ENCODE data around the gene SLC1A4.
A peak's percentile ranks its signal among the peaks of the same experiment; 100 is the strongest.

SLC1A4 gene

DNA sequence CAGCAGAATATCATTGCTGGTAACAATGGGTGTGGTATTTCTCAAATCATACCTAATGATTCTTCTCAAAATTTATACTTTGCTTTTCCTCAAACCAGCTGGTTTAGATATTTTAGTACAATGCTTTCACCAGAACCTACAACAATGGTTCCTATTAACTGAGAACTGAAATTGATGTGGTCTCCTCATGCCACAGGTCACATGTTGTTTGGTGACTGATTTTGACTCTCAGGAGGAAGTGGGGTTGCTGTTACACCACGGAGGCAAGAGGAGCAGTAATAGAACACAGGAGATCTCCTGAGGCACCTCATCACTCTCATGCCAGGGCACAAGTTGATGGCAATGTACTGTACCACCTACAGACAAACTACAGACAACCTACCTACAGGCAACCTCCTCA, 64.0 kb downstream of the SLC1A4 start:
- no peak for DNase-seq (ENCODE audit: low read depth in 2 of 2)

DNA sequence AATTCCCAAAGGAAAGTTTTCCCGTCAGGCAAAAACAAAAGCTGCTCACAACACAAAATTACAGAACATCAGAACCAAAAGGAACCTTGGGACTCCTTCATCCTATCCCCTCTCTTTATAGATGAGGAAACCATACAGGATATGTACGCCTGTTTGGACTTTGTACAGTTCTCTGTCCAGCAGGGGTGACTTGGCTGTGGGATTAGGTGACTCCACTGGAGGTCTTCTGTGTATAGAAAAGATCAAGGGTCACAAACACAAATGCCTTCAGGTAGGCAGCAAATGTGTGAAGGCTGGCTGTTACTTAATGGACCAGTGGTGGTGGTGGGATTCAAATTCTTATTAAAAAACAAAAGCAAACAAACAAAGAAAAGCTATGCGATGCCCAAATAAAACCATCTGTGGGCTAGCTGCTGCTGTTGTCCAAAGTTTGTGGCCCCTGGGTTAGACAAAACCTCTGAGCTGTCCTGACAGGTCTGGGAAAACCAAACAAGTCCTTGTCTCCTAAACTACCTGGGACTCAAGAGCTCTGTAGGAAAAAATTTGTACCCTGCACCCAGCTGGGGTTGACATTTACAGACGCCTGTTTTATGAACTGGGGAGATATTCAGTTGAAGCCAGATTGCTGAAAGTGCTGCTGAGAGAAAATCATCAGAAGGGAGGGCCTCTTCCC, 65.7 kb downstream of the SLC1A4 start:
- no peak for DNase-seq (ENCODE audit: low read depth in 2 of 2)

DNA sequence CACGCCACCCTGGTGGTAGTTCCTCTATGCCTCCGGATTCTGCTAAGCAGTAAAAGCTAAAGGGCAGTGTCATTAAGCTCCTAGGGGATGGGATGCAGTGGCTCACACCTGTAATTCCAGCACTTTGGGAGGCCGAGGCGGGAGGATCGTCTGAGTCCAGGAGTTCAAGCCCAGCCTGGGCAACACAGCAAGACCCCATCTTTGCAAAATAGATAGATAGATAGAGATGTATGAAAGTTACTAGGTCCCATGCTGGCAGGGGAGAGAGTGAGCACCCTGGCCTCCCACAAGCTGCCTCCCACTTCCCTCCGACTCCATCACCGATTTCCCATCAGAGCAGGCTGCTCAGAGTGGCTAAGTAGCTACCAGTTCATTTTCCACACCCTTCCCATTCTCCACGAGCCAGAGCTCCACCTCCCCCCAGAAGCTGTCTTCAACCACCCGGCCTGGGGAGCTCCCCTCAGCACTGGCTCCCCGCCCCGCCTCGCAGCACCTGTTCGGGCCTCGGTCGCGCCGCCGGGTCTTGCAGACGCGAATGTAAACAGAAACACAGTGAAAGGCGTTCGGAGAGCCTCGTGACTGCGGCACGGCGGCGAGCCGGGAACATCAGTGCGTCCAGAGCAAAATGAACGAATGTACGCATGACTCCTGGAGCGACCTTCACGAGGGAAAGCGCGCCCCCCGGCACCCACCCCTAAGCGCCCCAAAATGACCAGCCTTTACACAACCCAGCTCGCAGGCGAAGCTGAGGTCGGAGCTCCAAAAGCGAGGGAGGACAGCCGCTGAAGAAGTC, 66.4 kb downstream of the SLC1A4 start:
- DNase-seq (ENCODE audit: low read depth in 2 of 2) = no peak

DNA sequence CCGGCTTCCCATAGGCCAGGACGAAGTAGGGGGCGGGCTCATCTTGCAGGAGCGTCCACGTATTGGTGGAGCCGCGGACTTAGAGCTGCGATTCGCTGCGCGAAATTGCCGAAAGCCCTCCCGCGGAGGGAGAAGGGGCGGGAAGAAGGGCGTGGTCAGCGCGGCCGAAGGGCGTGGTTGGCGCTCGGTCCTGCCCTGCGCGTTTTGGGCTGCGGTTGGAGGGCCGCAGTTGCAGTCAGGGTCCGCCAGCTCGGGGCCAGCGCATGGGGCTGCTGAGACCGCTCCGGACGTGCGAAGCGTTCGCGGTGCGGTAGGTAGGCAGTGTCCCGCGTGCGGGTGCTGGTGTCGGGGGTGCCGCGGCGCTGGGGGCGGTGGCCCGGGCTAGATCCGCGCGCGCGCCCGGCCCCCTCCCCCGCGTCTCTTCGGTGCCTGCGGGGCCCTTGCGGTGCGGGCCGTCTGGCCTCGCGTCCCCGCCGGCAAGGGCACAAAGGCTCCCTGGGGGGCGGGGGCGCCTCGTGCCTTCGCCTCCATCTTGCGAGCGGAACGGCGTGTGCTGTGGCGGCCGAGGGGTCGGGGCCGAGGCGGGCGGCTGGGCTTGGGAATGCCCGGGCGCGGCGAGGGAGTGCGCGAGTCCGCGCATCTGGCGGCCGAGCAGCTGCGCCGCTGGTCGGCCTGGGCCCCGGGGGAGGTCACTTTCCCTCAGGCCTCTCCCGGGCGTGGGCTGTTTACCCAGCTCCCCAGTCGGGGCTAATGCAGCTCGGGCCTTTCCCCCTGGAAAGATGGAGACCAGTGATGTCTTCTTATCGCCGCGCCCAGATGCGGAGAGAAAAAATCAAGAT, 67.2 kb downstream of the SLC1A4 start, which contains the start of gene CEP68:
Gene CEP68, plus strand, starts transcription at position 202 of the 839 bp plus-strand sequence. CDS start 13,029 bp downstream, outside the sequence.
- peak; percentile 87 to 90 for DNase-seq (ENCODE audit: low read depth in 2 of 2)

DNA sequence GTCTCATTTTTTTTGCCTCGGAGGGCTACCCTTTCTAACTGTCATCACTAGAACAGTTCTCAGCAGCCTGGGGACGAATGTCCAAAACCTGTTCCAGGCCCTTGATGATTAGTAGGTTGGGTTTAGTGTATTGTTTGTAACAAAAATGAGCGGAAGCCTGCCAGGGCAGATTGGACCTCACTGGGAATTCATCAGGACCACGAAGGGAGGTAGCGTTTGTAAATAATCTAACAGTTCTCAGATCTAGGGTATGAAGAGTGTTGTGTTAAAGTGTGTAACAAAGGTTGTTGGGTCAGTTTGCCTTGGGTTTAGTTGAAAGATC, 67.8 kb downstream of the SLC1A4 start:
- no peak for DNase-seq (ENCODE audit: low read depth in 2 of 2)

DNA sequence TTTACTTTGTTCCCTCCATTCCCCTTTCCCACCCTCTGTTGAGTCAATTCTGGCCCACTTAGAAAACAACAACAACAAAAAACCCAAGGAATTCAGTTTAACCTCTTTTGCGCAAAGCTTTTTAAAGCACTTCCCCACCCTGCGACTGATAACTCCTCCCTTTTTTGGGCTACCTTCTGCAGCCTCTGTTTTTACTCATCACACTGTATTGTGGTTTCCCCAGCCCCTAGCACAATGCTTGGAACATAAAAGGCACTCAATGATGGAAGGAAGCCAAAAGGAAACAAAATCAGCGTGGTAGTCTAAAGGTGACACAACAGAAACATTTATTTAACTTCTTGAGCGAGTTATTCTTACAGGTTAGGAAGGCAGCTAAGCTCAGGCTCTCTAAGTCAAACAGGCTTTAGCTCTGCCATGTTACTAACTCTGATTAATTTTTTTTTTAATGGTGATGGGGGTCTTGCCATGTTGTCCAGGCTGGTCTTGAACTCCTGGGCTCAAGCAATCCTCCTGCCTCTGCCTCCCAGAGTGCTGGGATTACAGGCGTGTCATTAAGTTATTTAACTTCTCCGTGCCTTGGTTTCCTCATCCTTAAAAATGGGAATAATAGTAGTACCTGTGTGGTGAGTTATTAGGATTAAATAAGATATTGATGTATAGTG, 68.3 kb downstream of the SLC1A4 start:
- DNase-seq (ENCODE audit: low read depth in 2 of 2) = no peak

DNA sequence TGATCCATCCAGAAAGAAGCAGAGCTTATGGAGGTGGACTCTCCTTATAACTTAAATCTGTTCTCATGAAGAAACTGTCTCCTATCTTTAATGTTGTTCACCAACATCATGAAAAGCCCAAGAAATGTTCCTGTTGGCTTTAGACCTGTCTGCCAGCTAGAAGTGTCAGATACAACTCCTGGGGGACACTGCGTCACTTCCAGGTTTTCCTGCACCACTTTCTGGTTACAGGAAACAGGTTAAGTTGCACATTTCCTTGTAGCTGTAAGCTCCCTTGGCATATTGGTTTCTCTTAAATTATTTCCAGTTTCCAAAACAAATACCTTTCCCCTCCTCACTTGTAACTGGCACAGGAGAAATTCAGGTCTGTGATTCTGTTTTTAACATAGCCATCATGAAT, 69.9 kb downstream of the SLC1A4 start:
- DNase-seq (ENCODE audit: low read depth in 2 of 2) = no peak

DNA sequence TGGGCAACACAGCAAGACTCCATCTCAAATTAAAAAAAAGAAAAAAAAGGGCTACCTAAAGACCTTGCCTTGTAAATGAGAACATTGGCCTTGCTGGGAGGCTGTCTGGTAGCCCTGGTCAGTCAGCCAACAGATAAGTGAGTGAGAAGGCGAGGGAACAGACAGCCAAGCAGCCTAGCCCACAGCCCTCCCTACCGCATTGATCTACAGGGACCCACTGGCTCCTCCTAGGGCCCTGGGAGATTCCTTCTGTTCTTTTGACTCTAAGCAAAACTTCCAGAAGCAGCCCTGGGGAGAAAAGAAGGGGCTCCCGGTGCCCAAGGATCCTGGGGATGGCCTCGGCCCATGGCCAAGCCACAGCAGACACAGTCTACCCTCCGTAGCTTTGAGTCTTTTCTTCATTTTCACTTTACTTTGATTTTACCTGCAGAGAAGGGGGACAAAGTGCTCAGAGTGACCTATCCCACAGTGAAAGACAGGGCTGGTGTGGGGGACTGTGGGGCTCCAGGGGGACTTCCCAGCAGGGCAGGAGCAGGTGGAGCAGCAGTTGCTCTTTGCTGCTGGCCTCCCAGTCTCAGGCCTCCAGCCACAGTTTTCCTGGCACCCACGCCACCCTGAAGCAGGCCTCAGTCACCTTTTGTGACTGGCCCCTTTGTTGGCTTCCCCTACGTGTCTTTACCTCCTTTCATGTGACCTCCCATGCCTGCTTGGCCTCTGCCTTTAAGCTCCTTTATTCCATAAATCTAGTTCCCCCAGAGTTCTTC, 72.1 kb downstream of the SLC1A4 start:
- no peak for DNase-seq (ENCODE audit: low read depth in 2 of 2)

DNA sequence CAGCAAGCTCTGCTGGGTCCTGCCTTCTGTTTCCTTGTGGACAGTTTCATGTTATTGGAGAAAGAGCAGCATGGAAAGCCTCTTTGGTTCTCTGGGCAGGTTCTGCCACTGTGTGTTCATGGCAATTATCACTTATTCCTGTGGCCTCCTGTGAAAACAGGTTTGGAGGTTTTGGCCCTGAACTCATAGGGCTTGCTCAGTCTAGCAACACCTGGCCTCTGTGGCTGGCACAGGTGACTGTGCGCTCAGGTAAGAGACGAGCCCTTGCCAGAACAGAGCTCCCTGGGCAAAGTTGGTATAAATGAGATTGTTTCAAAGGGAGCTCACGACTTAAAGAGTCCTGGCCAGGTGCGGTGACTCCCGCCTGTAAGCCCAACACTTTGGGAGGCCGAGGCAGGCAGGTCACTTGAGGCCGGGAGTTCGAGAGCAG, 72.7 kb downstream of the SLC1A4 start:
- DNase-seq (ENCODE audit: low read depth in 2 of 2) = no peak

DNA sequence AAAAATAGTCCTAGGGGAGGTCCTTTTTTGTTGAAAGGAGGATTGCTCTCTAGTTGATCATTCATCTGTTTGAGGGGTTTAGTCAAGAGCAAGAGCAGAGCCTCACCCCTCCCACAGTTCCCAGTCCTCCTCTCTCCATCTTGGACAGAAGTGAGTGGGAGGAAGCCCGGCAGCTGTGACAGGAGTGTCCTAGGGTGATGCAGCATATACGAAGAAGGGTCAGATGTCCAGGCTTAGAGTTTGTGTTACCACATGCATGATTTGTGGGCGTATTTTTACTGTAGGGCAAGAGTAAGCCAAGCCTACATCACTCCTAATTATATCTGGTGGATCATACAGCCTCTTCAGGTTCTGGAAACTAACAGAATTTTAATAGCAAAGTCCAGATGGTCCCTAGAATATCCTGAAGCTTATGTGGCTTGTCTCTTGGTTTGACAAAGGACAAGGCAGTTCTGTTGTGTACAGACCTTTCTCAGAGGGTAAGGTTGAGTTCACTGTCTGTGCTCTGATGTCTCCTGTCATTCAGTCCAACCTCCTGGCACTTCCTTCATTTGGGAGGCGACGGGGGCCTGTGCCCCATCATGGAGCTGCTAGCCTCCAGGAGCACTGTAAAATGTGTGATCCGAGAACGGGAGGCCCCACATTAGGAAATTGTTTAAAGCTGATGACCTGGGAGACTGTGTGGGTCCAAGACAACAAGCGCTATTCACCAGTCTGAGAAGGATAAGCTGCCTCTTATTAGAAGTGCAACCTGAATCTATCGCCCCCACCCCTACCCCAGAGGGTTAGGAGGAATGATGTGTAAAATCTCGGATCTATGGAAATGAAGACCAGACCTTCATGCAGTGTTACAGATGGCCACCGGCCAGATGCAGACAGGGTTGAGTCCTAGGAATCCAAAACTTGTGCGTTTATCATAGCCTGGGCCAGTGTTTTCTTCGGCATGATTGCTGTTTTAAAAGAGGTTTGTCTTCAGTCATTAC, 73.9 kb downstream of the SLC1A4 start:
- DNase-seq (ENCODE audit: low read depth in 2 of 2) = peak; percentile 62 to 66

DNA sequence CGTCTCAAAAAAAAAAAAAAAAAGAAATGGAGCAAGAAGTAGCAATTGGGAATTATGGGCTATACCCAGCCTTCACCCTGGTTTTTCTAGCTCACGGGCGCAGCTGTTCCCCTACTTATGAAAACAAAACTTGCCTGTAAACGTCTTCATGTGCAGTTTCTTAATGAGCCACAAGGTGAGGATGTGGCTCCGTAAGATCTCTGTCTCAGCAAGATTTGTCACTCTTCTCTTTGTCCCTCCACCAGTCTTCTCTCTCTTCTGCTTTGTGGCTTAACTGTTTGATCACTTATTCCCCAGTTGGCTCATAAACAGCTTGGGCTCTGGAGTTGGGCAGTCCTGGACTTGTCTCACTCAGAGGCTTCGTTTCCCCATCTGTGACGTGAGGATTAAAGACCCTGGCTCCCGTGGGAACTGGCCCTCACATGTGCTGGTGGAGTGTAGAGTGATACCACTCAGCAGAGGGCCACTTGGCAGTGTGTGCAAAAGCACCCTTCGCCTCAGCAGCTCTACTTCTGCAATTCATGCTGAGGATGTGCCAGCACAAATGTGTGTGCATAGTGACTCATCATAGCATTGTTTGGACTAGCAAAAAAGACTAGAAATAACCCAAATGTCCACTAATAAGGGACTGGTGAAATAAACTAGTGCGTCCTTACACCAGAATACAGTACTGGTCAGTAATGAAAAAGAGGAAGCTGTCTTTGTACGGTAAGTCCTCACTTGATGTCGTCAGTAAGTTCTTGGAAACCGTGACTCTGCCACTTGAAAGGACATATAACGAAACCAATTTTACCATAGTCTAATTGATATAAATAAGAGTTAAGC, 75.7 kb downstream of the SLC1A4 start:
- DNase-seq (ENCODE audit: low read depth in 2 of 2) = peak; percentile 39 to 40

DNA sequence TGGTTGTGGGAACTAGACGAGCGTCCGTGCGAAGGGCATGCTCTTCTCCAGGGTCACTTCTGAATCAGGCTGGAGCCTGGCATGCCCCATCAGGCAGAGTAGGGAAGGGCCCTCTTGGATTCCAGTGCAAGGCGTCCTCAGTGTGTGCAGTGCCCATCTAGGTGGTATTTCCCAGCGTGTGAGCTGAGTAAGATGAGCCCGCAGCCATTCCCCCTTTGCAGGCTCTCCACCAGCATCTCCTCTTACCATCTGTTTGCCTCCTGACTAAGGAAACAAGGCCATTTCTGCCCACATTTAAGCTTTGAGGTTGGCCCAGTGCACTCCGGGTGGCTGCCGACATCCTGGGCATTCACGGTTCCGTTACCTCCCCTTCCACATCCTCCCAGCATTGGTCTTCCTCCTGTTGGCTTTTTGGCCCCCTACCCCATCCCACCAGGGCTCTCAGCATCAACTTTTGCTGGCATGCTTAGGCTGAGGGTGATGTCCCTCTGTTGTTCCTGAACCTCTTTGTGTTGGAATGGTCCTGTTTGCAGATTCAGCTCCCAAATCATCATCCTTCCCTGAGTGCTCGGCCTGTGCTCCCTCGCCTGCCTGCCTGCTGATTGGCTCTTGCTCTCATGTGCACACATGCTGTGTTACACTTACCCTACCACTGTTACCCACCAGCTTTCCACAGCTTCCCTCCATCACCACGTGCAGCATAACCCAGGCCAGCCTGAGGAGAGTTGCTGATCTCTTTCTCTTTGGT, 78.8 kb downstream of the SLC1A4 start:
- DNase-seq (ENCODE audit: low read depth in 2 of 2) = no peak

DNA sequence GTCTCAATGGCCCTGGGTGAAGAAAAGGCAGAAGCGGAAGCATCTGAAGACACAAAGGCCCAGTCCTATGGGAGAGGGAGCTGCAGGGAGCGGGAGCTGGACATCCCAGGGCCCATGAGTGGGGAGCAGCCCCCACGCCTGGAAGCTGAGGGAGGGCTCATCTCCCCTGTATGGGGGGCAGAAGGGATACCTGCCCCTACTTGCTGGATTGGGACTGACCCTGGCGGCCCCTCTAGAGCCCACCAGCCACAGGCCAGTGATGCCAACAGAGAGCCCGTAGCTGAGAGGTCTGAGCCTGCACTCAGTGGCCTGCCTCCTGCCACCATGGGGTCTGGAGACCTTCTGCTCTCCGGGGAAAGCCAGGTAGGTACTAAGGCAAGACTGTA, 80.2 kb downstream of the SLC1A4 start:
- no peak for DNase-seq (ENCODE audit: low read depth in 2 of 2)

DNA sequence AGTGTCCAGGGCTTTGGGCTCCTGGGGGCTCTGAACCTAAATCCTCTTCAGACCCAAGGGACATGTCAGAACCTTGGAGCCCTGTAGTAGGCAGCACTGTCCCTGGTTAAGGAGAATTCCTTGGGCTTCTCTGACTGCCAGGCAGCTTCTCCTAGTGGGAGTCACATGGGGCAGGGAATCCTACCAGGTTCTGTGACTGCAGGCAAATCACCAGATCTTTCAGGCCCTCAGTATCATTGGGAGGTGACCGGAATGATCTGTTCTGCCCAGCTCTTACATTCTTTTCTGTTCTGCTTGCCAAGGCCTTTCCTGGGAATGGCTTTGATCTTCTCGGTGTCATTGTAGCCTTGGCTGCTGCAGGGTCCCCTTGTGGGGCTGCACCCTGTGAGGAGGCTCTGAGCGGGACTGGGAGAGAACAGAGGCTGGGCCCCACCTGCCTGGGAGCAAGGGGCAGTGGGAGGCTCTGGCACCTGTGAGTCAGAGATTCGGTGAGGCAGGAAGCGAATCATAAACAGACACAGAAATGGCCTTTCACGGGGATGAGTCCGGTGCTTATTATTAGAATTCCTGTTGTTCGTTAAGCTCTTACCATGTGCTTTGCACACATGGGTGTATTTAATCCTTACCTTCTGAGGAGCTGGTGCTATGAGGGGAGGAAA, 81.1 kb downstream of the SLC1A4 start:
- DNase-seq (ENCODE audit: low read depth in 2 of 2) = no peak

DNA sequence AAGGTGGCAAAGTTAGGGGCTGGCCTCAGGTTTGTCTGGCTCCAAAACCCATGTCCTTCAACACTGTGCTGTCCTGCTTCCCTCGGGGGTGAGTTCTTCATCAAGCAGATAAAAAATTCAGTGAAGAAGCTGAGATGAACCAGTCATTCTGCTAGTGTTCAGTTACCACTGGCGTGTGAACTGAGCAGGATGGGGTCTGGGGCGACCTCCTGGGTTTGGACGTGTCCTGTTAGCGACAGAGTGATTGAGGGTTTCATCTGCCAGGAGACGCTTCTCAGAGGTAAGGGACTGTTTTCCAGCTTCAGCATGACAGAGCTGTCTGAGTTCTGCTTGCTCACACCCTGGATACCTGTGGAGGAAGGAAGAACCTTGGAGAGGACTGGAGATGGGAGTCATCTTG, 81.7 kb downstream of the SLC1A4 start:
- DNase-seq (ENCODE audit: low read depth in 2 of 2) = no peak

DNA sequence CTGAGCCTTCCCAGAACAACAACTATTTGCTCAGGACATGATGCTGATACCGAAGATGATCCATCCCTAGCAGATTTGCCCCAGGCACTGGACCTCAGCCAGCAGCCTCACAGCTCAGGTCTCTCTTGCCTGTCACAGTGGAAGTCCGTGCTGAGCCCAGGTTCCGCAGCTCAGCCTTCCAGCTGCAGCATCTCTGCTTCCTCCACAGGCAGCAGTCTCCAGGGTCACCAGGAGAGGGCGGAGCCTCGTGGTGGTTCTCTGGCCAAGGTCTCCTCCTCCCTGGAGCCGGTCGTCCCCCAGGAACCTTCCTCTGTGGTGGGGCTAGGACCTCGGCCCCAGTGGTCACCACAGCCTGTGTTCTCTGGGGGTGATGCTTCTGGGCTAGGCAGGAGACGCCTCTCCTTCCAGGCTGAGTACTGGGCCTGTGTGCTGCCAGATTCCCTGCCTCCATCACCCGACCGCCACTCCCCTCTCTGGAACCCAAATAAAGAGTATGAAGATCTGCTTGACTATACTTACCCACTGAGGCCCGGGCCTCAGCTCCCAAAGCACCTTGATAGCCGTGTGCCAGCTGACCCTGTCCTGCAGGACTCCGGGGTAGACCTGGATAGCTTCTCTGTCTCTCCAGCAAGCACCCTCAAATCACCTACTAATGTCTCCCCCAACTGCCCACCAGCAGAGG, 82.4 kb downstream of the SLC1A4 start:
- no peak for DNase-seq (ENCODE audit: low read depth in 2 of 2)

All from fibroblast of skin of left biceps (primary cell).